HepG2 (cell line): Measurements from ENCODE around the gene CHRD. TPM values are rescaled to one million over a fixed set of nuclear protein-coding genes. Genes with fewer than 3 reads are reported as not detected.
A peak's percentile ranks its signal among the peaks of the same experiment; 100 is the strongest.

Source experiments
- IRF1 ChIP-seq: sonication (generic); formaldehyde crosslinking; IDR thresholded peaks from 2 replicates; pipeline ENCODE4 v1.4.0; 2020; ENCODE audit warnings: low read depth, mild to moderate bottlenecking, missing genetic modification reagents
- JUNB ChIP-seq: sonication (generic); formaldehyde crosslinking; IDR thresholded peaks from 2 replicates; pipeline ENCODE4 v1.8.0; 2022; ENCODE audit warnings: missing genetic modification reagents, mild to moderate bottlenecking, borderline replicate concordance
- KDM5B ChIP-seq: sonication (generic); formaldehyde crosslinking; IDR thresholded peaks from 2 replicates; pipeline ENCODE4 v1.4.0; 2020; ENCODE audit warnings: missing genetic modification reagents, mild to moderate bottlenecking, borderline replicate concordance
- KIAA2018 ChIP-seq: sonication (generic); formaldehyde crosslinking; IDR thresholded peaks from 2 replicates; pipeline ENCODE4 v1.5.0; 2020; ENCODE audit warnings: mild to moderate bottlenecking, missing genetic modification reagents, borderline replicate concordance
- MED13 ChIP-seq: sonication (generic); formaldehyde crosslinking; IDR thresholded peaks from 2 replicates; pipeline ENCODE4 v1.5.0; 2020; ENCODE audit warnings: missing genetic modification reagents
- MEF2D ChIP-seq: sonication (generic); formaldehyde crosslinking; IDR thresholded peaks from 2 replicates; pipeline ENCODE4 v1.5.1; 2020; ENCODE audit warnings: mild to moderate bottlenecking, missing genetic modification reagents
- MIER2 ChIP-seq: IDR thresholded peaks from 2 replicates; pipeline ENCODE4 v1.6.1; 2016; ENCODE audit warnings: missing biosample characterization, missing genetic modification reagents
- NCOA2 ChIP-seq: sonication (generic); formaldehyde crosslinking; IDR thresholded peaks from 2 replicates; pipeline ENCODE4 v1.8.0; 2022; ENCODE audit warnings: inconsistent platforms
- TBX2 ChIP-seq: sonication (generic); formaldehyde crosslinking; IDR thresholded peaks from 2 replicates; pipeline ENCODE4 v1.5.0; 2020; ENCODE audit warnings: missing genetic modification reagents, mild to moderate bottlenecking, borderline replicate concordance
- ZBTB43 ChIP-seq: sonication (generic); formaldehyde crosslinking; conservative IDR thresholded peaks from 2 replicates; pipeline ENCODE4 v1.4.0; 2020; ENCODE audit warnings: missing genetic modification reagents
- ZNF180 ChIP-seq: sonication (generic); formaldehyde crosslinking; IDR thresholded peaks from 2 replicates; pipeline ENCODE4 v1.4.0; 2020; ENCODE audit warnings: low read depth, missing genetic modification reagents, borderline replicate concordance
- ZNF496 ChIP-seq: sonication (generic); formaldehyde crosslinking; IDR thresholded peaks from 2 replicates; pipeline ENCODE4 v1.8.1; 2023; ENCODE audit warnings: mild to moderate bottlenecking, moderate library complexity, missing genetic modification reagents; ENCODE audit not compliant: insufficient replicate concordance
- ZNF503 ChIP-seq: sonication (generic); formaldehyde crosslinking; IDR thresholded peaks from 2 replicates; pipeline ENCODE4 v1.4.0; 2020; ENCODE audit warnings: missing genetic modification reagents
- ZNF660 ChIP-seq: sonication (generic); formaldehyde crosslinking; IDR thresholded peaks from 2 replicates; pipeline ENCODE4 v1.5.1; 2020; ENCODE audit warnings: mild to moderate bottlenecking, low read depth, missing genetic modification reagents, borderline replicate concordance
- polyA plus RNA-seq, 8 experiments: library from polyadenylated mRNA; depleted of rRNA in 3 of 8; stranded (reverse) in 7 of 8; unstranded in 1 of 8; fragments of >200 nt; fragmentation: Illumina TruSeq in 4 of 8; extraction: Trizol in 4 of 8; gene quantifications; 2 replicates each; pipeline versions ENCODE4 v1.2.1 to v1.2.3, GENCODE V29; 2011 to 2016; ENCODE audit warnings: low read depth in 4 of 8, missing spikeins in 1 of 8, mixed read lengths in 1 of 8; ENCODE audit not compliant: insufficient read depth in 1 of 8
- total RNA-seq, 5 experiments: library from RNA; depleted of rRNA; stranded (reverse); fragments of >200 nt; fragmentation: Illumina TruSeq; extraction: Trizol; gene quantifications; 2 replicates each; pipeline ENCODE4 v1.2.3, GENCODE V29; 2016; ENCODE audit warnings: low read depth in 1 of 5

CHRD gene
- total and polyA plus RNA-seq, 2 of the 13 experiments (the other 11 are each of a cell fraction or from before 2014, with no cell fraction given), result 22.2 to 35.2 TPM

- TF ChIP-seq KIAA2018 (CRISPR knock-in tag) (no peak), ZNF660 (CRISPR knock-in tag) (0 out of 2 replicates have a peak, but pooled peaks have one; percentile 62), ZBTB43 (CRISPR knock-in tag) (peak; percentile 56; the same call in 1 of the 2 replicates), MED13 (CRISPR knock-in tag) (no peak; the same call in 1 of the 2 replicates), IRF1 (CRISPR knock-in tag) (no peak), TBX2 (CRISPR knock-in tag) (peak; percentile 86), MEF2D (CRISPR knock-in tag) (peak; percentile 66), ZNF180 (CRISPR knock-in tag) (no peak), ZNF496 (CRISPR knock-in tag) (no peak), ZNF503 (CRISPR knock-in tag) (0 out of 2 replicates have a peak, but pooled peaks have one; percentile 34), NCOA2 (CRISPR knock-in tag) (peak; percentile 78), KDM5B (CRISPR knock-in tag) (peak; percentile 88; the same call in 1 of the 2 replicates), JUNB (no peak), MIER2 (peak; percentile 50; the same call in 1 of the 2 replicates)
Observed at GRCh38 chr3:184362668-184363546, 16.9 kb upstream of the CHRD start (continued).
